ENCODE results near the gene RAMACL.
"Not testable (repeated sequence)": the region's sequence is repeated elsewhere in the genome, so short reads cannot be mapped to it uniquely, and the experiment has no call there.

The RAMACL gene

GRCh38 chr6:166586424-166587156 lies at the start of gene RAMACL:
Gene RAMACL (minus strand): TSS chr6:166586678. CDS start chr6:166586477, 201 bp downstream.
- H3K9me3 Mint-ChIP-seq: no peaks in the 10 kb centered on the region
- no peaks in the 10 kb centered on the region for H3K36me3 Mint-ChIP-seq (ENCODE audit: low read depth)
- H3K4me3 Mint-ChIP-seq: no peak within 1 kb of the TSS
- H3K27me3 Mint-ChIP-seq: no peaks in the 10 kb centered on the region
- H3K27ac Mint-ChIP-seq: no peak within 1 kb of the TSS
- DNase-seq: peak; percentile 34
- peaks cover 26% of the 10 kb centered on the region for H3K4me1 Mint-ChIP-seq
- ATAC-seq: peak; percentile 90

DNA sequence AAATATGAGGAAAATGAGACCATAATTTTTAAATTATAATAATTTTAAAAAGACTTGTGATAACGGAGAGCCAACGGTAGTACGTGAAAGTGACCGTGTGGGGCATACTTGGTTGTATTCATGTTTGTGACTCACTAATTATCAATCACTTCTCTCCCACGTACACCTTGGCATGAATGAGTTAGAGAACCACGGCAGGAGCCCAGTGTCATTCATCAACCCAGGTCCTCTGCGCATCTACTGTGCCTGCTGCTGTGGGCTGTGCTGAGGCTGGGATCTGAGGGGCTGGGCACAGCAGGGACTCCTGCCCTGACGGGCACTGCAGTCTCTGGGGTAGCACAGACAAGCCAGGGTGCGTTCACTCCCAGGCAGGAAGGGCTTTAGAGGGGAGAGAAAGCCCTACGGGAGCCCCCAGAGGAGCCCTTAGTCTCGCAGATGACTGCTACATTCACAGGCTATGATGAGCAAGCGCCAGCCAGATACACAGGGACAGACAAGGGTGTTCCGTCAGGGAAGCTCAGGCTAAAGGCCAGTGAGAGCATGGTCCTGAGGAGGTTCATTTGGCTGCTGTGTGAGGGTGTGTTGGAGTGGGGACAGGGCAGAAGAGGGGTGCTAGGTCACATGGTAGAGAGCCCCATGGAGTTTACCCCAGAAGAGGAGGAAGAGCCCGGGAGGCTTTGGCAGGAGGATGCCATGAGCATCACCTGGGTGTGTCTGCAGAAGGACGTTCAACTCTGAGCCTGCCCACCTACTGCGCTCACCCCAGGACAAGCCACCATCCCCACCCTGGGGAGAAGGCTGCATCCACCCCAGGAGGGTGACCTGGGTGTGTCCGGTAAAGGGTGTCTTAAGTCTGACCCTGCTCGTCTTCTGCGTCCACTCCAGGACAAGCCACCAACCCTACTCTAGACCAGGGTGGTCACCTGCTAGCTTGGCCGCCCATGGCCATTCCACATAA lies 48.8 kb upstream of the RAMACL start:
- no peak for DNase-seq
- Mint-ChIP-seq H3K27me3 (peaks cover 41% of the 10 kb centered on the region), H3K27ac (no peak overlapping the region), H3K4me3 (no peak overlapping the region), H3K4me1 (peaks cover 2% of the 10 kb centered on the region), H3K9me3 (no peaks in the 10 kb centered on the region), H3K36me3 (ENCODE audit: low read depth) (no peaks in the 10 kb centered on the region)
- no peak for ATAC-seq

DNA sequence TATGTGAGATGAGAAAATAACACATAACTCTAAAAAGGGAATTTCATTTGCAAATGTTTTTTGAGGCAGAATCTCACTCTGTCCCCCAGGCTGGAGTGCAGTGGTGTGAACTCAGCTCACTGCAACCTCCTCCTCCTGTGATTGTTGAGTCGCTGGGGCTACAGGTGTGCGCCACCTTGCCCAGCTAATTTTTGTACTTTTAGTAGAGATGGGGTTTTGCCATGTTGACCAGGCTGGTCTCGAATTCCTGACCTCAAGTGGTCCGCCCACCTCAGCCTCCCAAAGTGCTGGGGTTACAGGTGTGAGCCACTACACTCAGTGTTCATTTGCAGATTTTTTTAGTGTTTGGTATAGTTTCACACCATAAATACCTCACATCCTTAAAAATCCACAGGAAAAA lies 48.1 kb upstream of the RAMACL start:
- H3K27ac Mint-ChIP-seq; DNase-seq; H3K36me3 Mint-ChIP-seq (ENCODE audit: low read depth); ATAC-seq; H3K4me3 Mint-ChIP-seq; H3K9me3 Mint-ChIP-seq; H3K4me1 Mint-ChIP-seq: not testable (repeated sequence)
- peaks cover 41% of the 10 kb centered on the region for H3K27me3 Mint-ChIP-seq

GRCh38 chr6:166633732-166634535 lies 47.5 kb upstream of the RAMACL start:
- Mint-ChIP-seq H3K27ac (no peak overlapping the region), H3K4me3 (no peak overlapping the region), H3K27me3 (peaks cover 41% of the 10 kb centered on the region), H3K36me3 (ENCODE audit: low read depth) (no peaks in the 10 kb centered on the region), H3K4me1 (no peaks in the 10 kb centered on the region), H3K9me3 (no peaks in the 10 kb centered on the region)
- no peak for ATAC-seq
- no peak for DNase-seq

- H3K27ac Mint-ChIP-seq: no peak overlapping the region
- no peaks in the 10 kb centered on the region for H3K36me3 Mint-ChIP-seq (ENCODE audit: low read depth)
- peaks cover 8% of the 10 kb centered on the region for H3K4me1 Mint-ChIP-seq
- ATAC-seq: no peak
- no peak overlapping the region for H3K4me3 Mint-ChIP-seq
- no peaks in the 10 kb centered on the region for H3K9me3 Mint-ChIP-seq
- no peak for DNase-seq
- peaks cover 42% of the 10 kb centered on the region for H3K27me3 Mint-ChIP-seq
These were observed 46.3 kb upstream of the RAMACL start for GRCh38 chr6:166632731-166633130.

GRCh38 chr6:166630462-166630861 lies 44.0 kb upstream of the RAMACL start:
- no peak overlapping the region for H3K4me3 Mint-ChIP-seq
- H3K27me3 Mint-ChIP-seq: peaks cover 44% of the 10 kb centered on the region
- DNase-seq (no peak), ATAC-seq (no peak)
- no peak overlapping the region for H3K27ac Mint-ChIP-seq
- H3K4me1 Mint-ChIP-seq: peaks cover 18% of the 10 kb centered on the region
- no peaks in the 10 kb centered on the region for H3K36me3 Mint-ChIP-seq (ENCODE audit: low read depth)
- no peaks in the 10 kb centered on the region for H3K9me3 Mint-ChIP-seq

- Mint-ChIP-seq H3K4me1 (peaks cover 18% of the 10 kb centered on the region), H3K27me3 (peaks cover 47% of the 10 kb centered on the region), H3K27ac (no peak overlapping the region), H3K9me3 (no peaks in the 10 kb centered on the region), H3K4me3 (no peak overlapping the region), H3K36me3 (ENCODE audit: low read depth) (no peaks in the 10 kb centered on the region)
- ATAC-seq (no peak), DNase-seq (no peak)
These were observed 43.1 kb upstream of the RAMACL start for GRCh38 chr6:166629628-166630027.

- Mint-ChIP-seq H3K36me3 (ENCODE audit: low read depth) (no peaks in the 10 kb centered on the region), H3K4me3 (peak overlapping the region; percentile 88), H3K9me3 (no peaks in the 10 kb centered on the region), H3K4me1 (peaks cover 18% of the 10 kb centered on the region), H3K27me3 (peaks cover 42% of the 10 kb centered on the region), H3K27ac (peak overlapping the region; percentile 34)
- peak; percentile 56 for DNase-seq
- peak; percentile 23 for ATAC-seq
These were observed 41.7 kb upstream of the RAMACL start for GRCh38 chr6:166627875-166628801.

DNA sequence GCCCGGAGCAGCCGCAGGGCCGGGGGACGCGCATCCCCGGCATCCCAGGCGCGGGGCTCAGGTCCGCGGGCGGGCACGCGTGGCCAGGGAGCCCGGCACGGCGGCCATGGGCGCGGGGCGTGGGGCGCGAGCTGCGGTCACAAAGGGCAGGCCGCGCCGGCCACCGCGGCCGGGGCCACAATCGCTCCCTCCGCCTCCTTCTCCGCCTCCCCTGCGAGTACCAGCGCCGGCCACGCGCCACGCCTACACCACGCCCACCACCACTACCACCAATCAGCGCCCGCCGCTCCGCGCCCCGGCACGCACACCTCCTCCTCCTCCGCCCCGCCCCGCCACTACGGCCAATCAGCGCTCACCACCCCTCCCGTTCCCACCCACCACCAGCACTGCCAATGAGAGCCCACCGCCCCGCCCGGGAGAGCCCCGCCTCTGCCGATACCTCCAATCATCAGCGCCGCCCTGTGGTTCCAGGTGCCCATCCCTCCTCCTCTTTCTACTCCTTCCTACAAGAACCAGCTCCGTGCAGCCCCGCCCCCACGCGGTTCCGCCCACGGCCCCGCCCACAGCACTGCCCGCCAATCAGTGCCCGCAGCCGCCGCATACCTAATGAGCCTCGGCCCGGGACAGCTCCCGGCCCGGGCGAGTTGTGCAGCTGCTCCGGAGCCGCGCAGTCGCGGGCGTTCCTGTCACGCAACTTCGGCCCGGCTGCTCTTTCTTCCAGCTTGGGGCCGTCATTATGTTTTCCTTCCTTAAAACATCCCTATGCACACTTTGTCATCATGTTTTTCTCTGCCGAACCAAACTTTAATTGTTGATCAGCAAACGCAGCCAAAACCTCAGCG lies 40.8 kb upstream of the RAMACL start, which contains the start of gene RPS6KA2:
TSS of gene RPS6KA2 (minus strand) at position 219 of the 842 bp plus-strand sequence. CDS start 232 bp downstream, outside the sequence.
- ATAC-seq: peak; percentile 95

GRCh38 chr6:166626177-166627032 lies 39.9 kb upstream of the RAMACL start:
- peak; percentile 23 for DNase-seq
- Mint-ChIP-seq H3K4me3 (peak overlapping the region; percentile 73), H3K27ac (no peak overlapping the region), H3K27me3 (peaks cover 36% of the 10 kb centered on the region), H3K4me1 (peaks cover 18% of the 10 kb centered on the region), H3K36me3 (ENCODE audit: low read depth) (no peaks in the 10 kb centered on the region), H3K9me3 (no peaks in the 10 kb centered on the region)
- no peak for ATAC-seq

More for the DNA sequence above, 40.8 kb upstream of the RAMACL start, which contains the start of gene RPS6KA2:
- H3K27ac Mint-ChIP-seq: peak within 1 kb of the TSS; percentile 73
- H3K4me1 Mint-ChIP-seq: peaks cover 18% of the 10 kb centered on the region
- H3K36me3 Mint-ChIP-seq (ENCODE audit: low read depth): no peaks in the 10 kb centered on the region
- peaks cover 39% of the 10 kb centered on the region for H3K27me3 Mint-ChIP-seq
- DNase-seq: peak; percentile 99
- no peaks in the 10 kb centered on the region for H3K9me3 Mint-ChIP-seq
- H3K4me3 Mint-ChIP-seq: peak within 1 kb of the TSS; percentile 88

- H3K27me3 Mint-ChIP-seq: peaks cover 36% of the 10 kb centered on the region
- H3K4me3 Mint-ChIP-seq: no peak overlapping the region
These were observed 38.9 kb upstream of the RAMACL start for GRCh38 chr6:166625356-166625755.

DNA sequence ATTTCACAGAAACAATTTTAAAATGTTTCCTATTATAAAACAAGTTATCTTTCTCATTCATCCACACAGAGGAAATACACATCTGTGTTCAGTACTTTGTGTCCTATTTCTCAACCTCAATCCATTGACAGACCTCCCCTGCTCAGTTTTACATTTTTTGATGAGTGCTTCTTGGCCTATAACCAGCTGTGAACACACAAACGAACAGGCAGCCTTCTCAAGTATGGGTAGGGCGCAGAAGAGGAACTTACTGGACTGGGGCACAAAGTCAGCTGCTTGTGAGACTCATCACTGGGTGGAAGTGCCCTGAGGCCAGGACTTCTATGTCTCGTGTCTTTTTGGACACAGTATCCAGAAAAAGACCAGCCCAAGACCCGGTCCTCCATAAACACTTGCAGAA lies 37.8 kb upstream of the RAMACL start:
- ATAC-seq: no peak
- Mint-ChIP-seq H3K27ac (no peak overlapping the region), H3K4me3 (no peak overlapping the region)

More at GRCh38 chr6:166625356-166625755, 38.9 kb upstream of the RAMACL start:
- Mint-ChIP-seq H3K27ac (no peak overlapping the region), H3K9me3 (no peaks in the 10 kb centered on the region), H3K36me3 (ENCODE audit: low read depth) (no peaks in the 10 kb centered on the region), H3K4me1 (peaks cover 18% of the 10 kb centered on the region)
- no peak for DNase-seq
- ATAC-seq: no peak

More for the DNA sequence above, 37.8 kb upstream of the RAMACL start:
- no peaks in the 10 kb centered on the region for H3K9me3 Mint-ChIP-seq
- H3K27me3 Mint-ChIP-seq: peaks cover 28% of the 10 kb centered on the region
- H3K36me3 Mint-ChIP-seq (ENCODE audit: low read depth): no peaks in the 10 kb centered on the region
- H3K4me1 Mint-ChIP-seq: peaks cover 18% of the 10 kb centered on the region
- DNase-seq: no peak
